Measurements from ENCODE around the gene NUP188. TPM values are rescaled to one million over a fixed set of nuclear protein-coding genes. Genes with fewer than 3 reads are reported as not detected.

Gene NUP188
- total RNA-seq, 1 donor from 2014 or later, result 162 TPM

GRCh38 chr9:129011761-129012181, 64.3 kb downstream of the NUP188 start:
- Mint-ChIP-seq H3K27me3 (no peaks in the 10 kb centered on the region), H3K4me1 (no peaks in the 10 kb centered on the region), H3K36me3 (ENCODE audit: low read depth) (peaks cover 25% of the 10 kb centered on the region), H3K4me3 (no peak overlapping the region), H3K27ac (no peak overlapping the region), H3K9me3 (no peaks in the 10 kb centered on the region)
- no peak for DNase-seq
- intact Hi-C loops (cut with micrococcal nuclease), result no loop called here

- H3K4me1 Mint-ChIP-seq, result no peaks in the 10 kb centered on the region
- no peak overlapping the region for H3K4me3 Mint-ChIP-seq
- H3K9me3 Mint-ChIP-seq, result no peaks in the 10 kb centered on the region
- no peak for DNase-seq
- intact Hi-C loops (cut with micrococcal nuclease), result no loop called here
- H3K36me3 Mint-ChIP-seq (ENCODE audit: low read depth), result peaks cover 25% of the 10 kb centered on the region
- no peak overlapping the region for H3K27ac Mint-ChIP-seq
- H3K27me3 Mint-ChIP-seq, result no peaks in the 10 kb centered on the region
Observed at GRCh38 chr9:129012343-129012742, 64.8 kb downstream of the NUP188 start.

GRCh38 chr9:129012893-129013448, 65.5 kb downstream of the NUP188 start:
- Mint-ChIP-seq H3K4me3 (no peak overlapping the region), H3K27ac (no peak overlapping the region), H3K4me1 (no peaks in the 10 kb centered on the region), H3K36me3 (ENCODE audit: low read depth) (peaks cover 20% of the 10 kb centered on the region), H3K9me3 (no peaks in the 10 kb centered on the region), H3K27me3 (no peaks in the 10 kb centered on the region)
- no peak for DNase-seq
- intact Hi-C loops (cut with micrococcal nuclease), result no loop called here

GRCh38 chr9:129013674-129014073, 66.2 kb downstream of the NUP188 start:
- Mint-ChIP-seq H3K4me3 (no peak overlapping the region), H3K27ac (no peak overlapping the region), H3K36me3 (ENCODE audit: low read depth) (peaks cover 21% of the 10 kb centered on the region), H3K4me1 (no peaks in the 10 kb centered on the region), H3K9me3 (no peaks in the 10 kb centered on the region), H3K27me3 (no peaks in the 10 kb centered on the region)
- intact Hi-C loops (cut with micrococcal nuclease), result no loop called here
- DNase-seq, result no peak

GRCh38 chr9:129014124-129014523, 66.6 kb downstream of the NUP188 start:
- H3K4me3 Mint-ChIP-seq, result no peak overlapping the region
- no peaks in the 10 kb centered on the region for H3K9me3 Mint-ChIP-seq
- DNase-seq, result no peak
- no peaks in the 10 kb centered on the region for H3K4me1 Mint-ChIP-seq
- intact Hi-C loops (cut with micrococcal nuclease), result no loop called here
- no peaks in the 10 kb centered on the region for H3K27me3 Mint-ChIP-seq
- H3K27ac Mint-ChIP-seq, result no peak overlapping the region
- H3K36me3 Mint-ChIP-seq (ENCODE audit: low read depth), result peaks cover 24% of the 10 kb centered on the region

- no peaks in the 10 kb centered on the region for H3K9me3 Mint-ChIP-seq
- no peaks in the 10 kb centered on the region for H3K27me3 Mint-ChIP-seq
- H3K4me1 Mint-ChIP-seq, result no peaks in the 10 kb centered on the region
- intact Hi-C loops (cut with micrococcal nuclease), result no loop called here
- H3K4me3 Mint-ChIP-seq, result no peak overlapping the region
- peaks cover 24% of the 10 kb centered on the region for H3K36me3 Mint-ChIP-seq (ENCODE audit: low read depth)
- no peak overlapping the region for H3K27ac Mint-ChIP-seq
- no peak for DNase-seq
Observed at GRCh38 chr9:129014608-129015007, 67.1 kb downstream of the NUP188 start.

GRCh38 chr9:129021091-129021490, 73.6 kb downstream of the NUP188 start:
- DNase-seq, result peak; percentile 67
- H3K9me3 Mint-ChIP-seq, result no peaks in the 10 kb centered on the region
- H3K27ac Mint-ChIP-seq, result no peak overlapping the region
- H3K36me3 Mint-ChIP-seq (ENCODE audit: low read depth), result peaks cover 6% of the 10 kb centered on the region
- no peak overlapping the region for H3K4me3 Mint-ChIP-seq
- peaks cover 14% of the 10 kb centered on the region for H3K4me1 Mint-ChIP-seq
- H3K27me3 Mint-ChIP-seq, result no peaks in the 10 kb centered on the region
- intact Hi-C loops (cut with micrococcal nuclease), result no loop called here

- H3K4me3 Mint-ChIP-seq, result no peak overlapping the region
- DNase-seq, result no peak
- H3K9me3 Mint-ChIP-seq, result no peaks in the 10 kb centered on the region
- H3K27me3 Mint-ChIP-seq, result no peaks in the 10 kb centered on the region
- intact Hi-C loops (cut with micrococcal nuclease), result no loop called here
- H3K36me3 Mint-ChIP-seq (ENCODE audit: low read depth), result peaks cover 6% of the 10 kb centered on the region
- H3K4me1 Mint-ChIP-seq, result peaks cover 18% of the 10 kb centered on the region
- H3K27ac Mint-ChIP-seq, result no peak overlapping the region
Observed at GRCh38 chr9:129022037-129022436, 74.5 kb downstream of the NUP188 start.

GRCh38 chr9:129023036-129023907, 75.8 kb downstream of the NUP188 start:
- Mint-ChIP-seq H3K36me3 (ENCODE audit: low read depth) (peaks cover 3% of the 10 kb centered on the region), H3K27ac (no peak overlapping the region), H3K4me3 (no peak overlapping the region), H3K9me3 (no peaks in the 10 kb centered on the region), H3K4me1 (peaks cover 24% of the 10 kb centered on the region), H3K27me3 (no peaks in the 10 kb centered on the region)
- intact Hi-C loops (cut with micrococcal nuclease), result no loop called here
- no peak for DNase-seq

GRCh38 chr9:129023908-129024233, 76.4 kb downstream of the NUP188 start:
- DNase-seq, result no peak
- H3K4me3 Mint-ChIP-seq, result no peak overlapping the region
- no peak overlapping the region for H3K27ac Mint-ChIP-seq
- no peaks in the 10 kb centered on the region for H3K9me3 Mint-ChIP-seq
- peaks cover 1% of the 10 kb centered on the region for H3K36me3 Mint-ChIP-seq (ENCODE audit: low read depth)
- intact Hi-C loops (cut with micrococcal nuclease), result no loop called here
- H3K4me1 Mint-ChIP-seq, result peaks cover 24% of the 10 kb centered on the region
- H3K27me3 Mint-ChIP-seq, result no peaks in the 10 kb centered on the region

- intact Hi-C loops (cut with micrococcal nuclease), result loop anchor here (5.0 kb wide), 1 partner anchor 569 kb away; the partner anchor contains the start of gene ODF2
- Mint-ChIP-seq H3K27ac (no peak overlapping the region), H3K9me3 (no peaks in the 10 kb centered on the region), H3K27me3 (no peaks in the 10 kb centered on the region), H3K4me1 (peaks cover 21% of the 10 kb centered on the region), H3K36me3 (ENCODE audit: low read depth) (no peaks in the 10 kb centered on the region), H3K4me3 (peak overlapping the region; percentile 85)
- peak; percentile 60 for DNase-seq
Observed at GRCh38 chr9:129026442-129027223, 79.1 kb downstream of the NUP188 start.

- intact Hi-C loops (cut with micrococcal nuclease), result loop anchor here (5.0 kb wide), 1 partner anchor 570 kb away; the partner anchor contains the start of gene ODF2
- no peaks in the 10 kb centered on the region for H3K27me3 Mint-ChIP-seq
- H3K27ac Mint-ChIP-seq, result peak overlapping the region; percentile 77
- H3K4me1 Mint-ChIP-seq, result peaks cover 17% of the 10 kb centered on the region
- peak overlapping the region; percentile 85 for H3K4me3 Mint-ChIP-seq
- H3K9me3 Mint-ChIP-seq, result no peaks in the 10 kb centered on the region
- DNase-seq, result no peak
- H3K36me3 Mint-ChIP-seq (ENCODE audit: low read depth), result no peaks in the 10 kb centered on the region
Observed at GRCh38 chr9:129027224-129027684, 79.8 kb downstream of the NUP188 start.

- no peaks in the 10 kb centered on the region for H3K27me3 Mint-ChIP-seq
- H3K27ac Mint-ChIP-seq, result peak overlapping the region; percentile 77
- DNase-seq, result no peak
- H3K9me3 Mint-ChIP-seq, result no peaks in the 10 kb centered on the region
- peaks cover 17% of the 10 kb centered on the region for H3K4me1 Mint-ChIP-seq
- H3K4me3 Mint-ChIP-seq, result peak overlapping the region; percentile 85
- intact Hi-C loops (cut with micrococcal nuclease), result loop anchor here (1.0 to 5.0 kb wide), 6 partner anchors 9 to 570 kb away; partner anchors contain the start of genes CRAT, DOLK, DOLPP1 and LRRC8A
- no peaks in the 10 kb centered on the region for H3K36me3 Mint-ChIP-seq (ENCODE audit: low read depth)
Observed at GRCh38 chr9:129027685-129028191, 80.2 kb downstream of the NUP188 start.
